Neural cell (in vitro differentiated cells): ENCODE data around the gene APH1B. TPM values are rescaled to one million over a fixed set of nuclear protein-coding genes. Genes with fewer than 3 reads are reported as not detected.
"Not testable (repeated sequence)": the region's sequence is repeated elsewhere in the genome, so short reads cannot be mapped to it uniquely, and the experiment has no call there.

Experiments
- H2AFZ ChIP-seq: fragments of 200-600, 300-800 bp; sonication (generic), shearing (Covaris generic); 2 replicates; pipeline ENCODE4 v1.6.0; 2014; ENCODE audit warnings: low read depth, mild to moderate bottlenecking, antibody characterized with exemption, low read length, moderate library complexity
- H3F3A ChIP-seq: fragments of 200-600 bp; shearing (Covaris generic); 2 replicates; pipeline ENCODE4 v1.6.1; 2016; ENCODE audit warnings: mild to moderate bottlenecking, moderate library complexity, mixed read lengths, antibody characterized with exemption, low read length; ENCODE audit not compliant: insufficient read depth, poor library complexity, severe bottlenecking
- H3K27ac ChIP-seq: fragments of 200-600, 300-800 bp; sonication (generic), shearing (Covaris generic); 2 replicates; pipeline ENCODE4 v1.5.1; 2014; ENCODE audit warnings: mild to moderate bottlenecking, low read length, moderate library complexity
- H3K27me3 ChIP-seq: fragments of 300-800, 200-600 bp; sonication (generic), shearing (Covaris generic); 2 replicates; pipeline ENCODE4 v1.6.0; 2014; ENCODE audit warnings: mild to moderate bottlenecking, low read depth, low read length, moderate library complexity; ENCODE audit not compliant: insufficient read depth
- H3K36me3 ChIP-seq: fragments of 300-800, 200-600 bp; sonication (generic), shearing (Covaris generic); 2 replicates; pipeline ENCODE4 v1.5.1; 2014; ENCODE audit warnings: mild to moderate bottlenecking, antibody characterized with exemption, low read length, moderate library complexity; ENCODE audit not compliant: insufficient read depth
- H3K4me2 ChIP-seq: fragments of 300-800, 200-600 bp; sonication (generic), shearing (Covaris generic); 2 replicates; pipeline ENCODE4 v1.6.0; 2014; ENCODE audit warnings: mild to moderate bottlenecking, low read length
- H3K4me3 ChIP-seq: fragments of 300-800, 200-600 bp; sonication (generic), shearing (Covaris generic); 2 replicates; pipeline ENCODE4 v1.5.1; 2014; ENCODE audit warnings: mild to moderate bottlenecking, low read length, moderate library complexity
- H3K79me2 ChIP-seq: fragments of 200-600 bp; shearing (Covaris generic); replicated peaks from 2 replicates; pipeline ENCODE4 v1.6.0; 2014; ENCODE audit warnings: mild to moderate bottlenecking, low read length, moderate library complexity; ENCODE audit not compliant: insufficient read depth
- H3K9ac ChIP-seq: fragments of 300-800, 200-600 bp; sonication (generic), shearing (Covaris generic); 2 replicates; pipeline ENCODE4 v1.6.1; 2016; ENCODE audit warnings: mild to moderate bottlenecking, low read length, mixed read lengths
- H3K9me2 ChIP-seq: fragments of 200-600 bp; shearing (Covaris generic); 2 replicates; pipeline ENCODE4 v1.6.1; 2016; ENCODE audit warnings: mild to moderate bottlenecking, low read length, mixed read lengths; ENCODE audit not compliant: insufficient read depth
- H3K9me3 ChIP-seq: fragments of 200-600, 300-800 bp; sonication (generic), shearing (Covaris generic); 2 replicates; pipeline ENCODE4 v1.6.1; 2016; ENCODE audit warnings: mild to moderate bottlenecking, mixed run types, low read length, moderate library complexity, mixed read lengths
- H4K20me1 ChIP-seq: fragments of 200-600 bp; shearing (Covaris generic); 2 replicates; pipeline ENCODE4 v1.6.1; 2016; ENCODE audit warnings: mild to moderate bottlenecking, mixed run types; ENCODE audit not compliant: insufficient read depth
- CTCF ChIP-seq: fragments of 450-650 bp; IDR thresholded peaks from 2 replicates; pipeline ENCODE4 v1.5.1; 2014; ENCODE audit warnings: antibody characterized with exemption, mild to moderate bottlenecking, moderate library complexity; ENCODE audit not compliant: poor library complexity, severe bottlenecking
- EP300 ChIP-seq: fragments of 450-650 bp; conservative IDR thresholded peaks from 2 replicates; pipeline ENCODE4 v1.6.1; 2014; ENCODE audit warnings: antibody characterized with exemption, mild to moderate bottlenecking, moderate library complexity; ENCODE audit not compliant: poor library complexity, severe bottlenecking
- EZH2 ChIP-seq: fragments of 200-600, 300-800 bp; shearing (Covaris generic), sonication (generic); IDR thresholded peaks from 2 replicates; pipeline ENCODE4 v1.6.1; 2014; ENCODE audit warnings: antibody characterized with exemption, low read length, borderline replicate concordance, mild to moderate bottlenecking; ENCODE audit not compliant: insufficient read depth, poor library complexity, severe bottlenecking
- MXI1 ChIP-seq: fragments of 450-650 bp; conservative IDR thresholded peaks from 2 replicates; pipeline ENCODE4 v1.6.1; 2014; ENCODE audit warnings: antibody characterized with exemption, mild to moderate bottlenecking; ENCODE audit not compliant: poor library complexity, severe bottlenecking
- POLR2AphosphoS5 ChIP-seq: IDR thresholded peaks from 2 replicates; pipeline ENCODE4 v1.6.1; 2012
- RAD21 ChIP-seq: fragments of 450-650 bp; conservative IDR thresholded peaks from 2 replicates; pipeline ENCODE4 v1.6.1; 2014; ENCODE audit warnings: antibody characterized with exemption, mild to moderate bottlenecking, moderate library complexity
- REST ChIP-seq: IDR thresholded peaks from 2 replicates; pipeline ENCODE4 v1.6.1; 2012; ENCODE audit warnings: borderline replicate concordance
- SMC3 ChIP-seq: fragments of 450-650 bp; conservative IDR thresholded peaks from 2 replicates; pipeline ENCODE4 v1.6.1; 2014; ENCODE audit warnings: antibody characterized with exemption, mild to moderate bottlenecking, moderate library complexity; ENCODE audit not compliant: poor library complexity
- TAF1 ChIP-seq: IDR thresholded peaks from 2 replicates; pipeline ENCODE4 v1.6.1; 2012; ENCODE audit warnings: low read depth
- polyA plus RNA-seq: library from polyadenylated mRNA; depleted of rRNA; stranded (reverse); fragments of >200 nt; gene quantifications from 2 replicates; pipeline ENCODE4 v1.2.3, GENCODE V29; 2014

Gene APH1B
- polyA plus RNA-seq, 1 donor from 2014 or later = 14.6 TPM

- TF ChIP-seq EZH2 (no peak), POLR2AphosphoS5 (no peak), TAF1 (no peak), EP300 (no peak), RAD21 (no peak), REST (no peak), CTCF (no peak), SMC3 (no peak), MXI1 (no peak)
- H3K36me3 ChIP-seq = no peaks in the 10 kb centered on the region
- no peak overlapping the region for H3K9ac ChIP-seq
- no peaks in the 10 kb centered on the region for H3K27me3 ChIP-seq
- no peaks in the 10 kb centered on the region for H3F3A ChIP-seq
- H3K27ac ChIP-seq = no peak overlapping the region
- H2AFZ ChIP-seq = no peak overlapping the region
- H3K4me2 ChIP-seq = no peak overlapping the region
- no peak overlapping the region for H3K4me3 ChIP-seq
- no peaks in the 10 kb centered on the region for H3K9me2 ChIP-seq
- no peaks in the 10 kb centered on the region for H3K9me3 ChIP-seq
- H4K20me1 ChIP-seq = no peaks in the 10 kb centered on the region
- no peaks in the 10 kb centered on the region for H3K79me2 ChIP-seq
Observed at GRCh38 chr15:63319065-63319464, 41.7 kb downstream of the APH1B start.

- not testable (repeated sequence) for H3K27ac ChIP-seq, H3K9me3 ChIP-seq, H3K36me3 ChIP-seq, H3K9ac ChIP-seq, H3K4me2 ChIP-seq, H3K27me3 ChIP-seq, H3K9me2 ChIP-seq, H3K79me2 ChIP-seq, H3K4me3 ChIP-seq, H3F3A ChIP-seq, H2AFZ ChIP-seq, H4K20me1 ChIP-seq
Observed at GRCh38 chr15:63320446-63320845, 43.0 kb downstream of the APH1B start.

GRCh38 chr15:63320981-63321380, 43.6 kb downstream of the APH1B start:
- H3K36me3 ChIP-seq, H3K9ac ChIP-seq, H3K79me2 ChIP-seq, H3K9me2 ChIP-seq, H3K4me3 ChIP-seq, H4K20me1 ChIP-seq, H3K27ac ChIP-seq, H3K27me3 ChIP-seq, H2AFZ ChIP-seq, H3K4me2 ChIP-seq, H3K9me3 ChIP-seq, H3F3A ChIP-seq: not testable (repeated sequence)
